ENCODE measurements around the gene UPK1B. TPM values are rescaled to one million over a fixed set of nuclear protein-coding genes. Genes with fewer than 3 reads are reported as not detected.

Gene UPK1B
- polyA plus RNA-seq, 3 donors = 0.22 to 2.1 (median 0.85) TPM

DNA sequence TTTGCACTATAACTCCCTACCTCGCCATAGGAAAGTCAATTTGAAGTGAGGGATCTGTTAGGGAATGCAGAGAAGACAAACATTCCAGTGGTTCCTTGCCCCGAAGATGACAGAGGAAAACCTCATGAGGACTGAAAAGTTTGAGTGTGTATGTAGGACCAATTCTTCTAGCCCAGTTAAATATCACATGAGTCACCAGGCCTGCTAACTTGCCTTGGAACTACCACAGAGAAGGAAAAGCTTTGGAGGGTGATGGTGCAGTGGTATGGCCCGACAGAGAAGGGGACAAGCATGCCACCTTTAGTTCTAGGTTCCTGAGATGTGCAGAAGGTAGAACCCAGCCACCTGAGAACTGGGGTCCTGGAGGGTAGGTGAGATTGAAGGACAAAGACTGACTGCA lies 2.6 kb upstream of the UPK1B start:
- H3K27ac ChIP-seq (ENCODE audit: low read depth, low read length) = no peak overlapping the region
- 80 to 87% (median 82%) methylated on average over 3 of the region's 3 CpGs for WGBS, 3 donors

DNA sequence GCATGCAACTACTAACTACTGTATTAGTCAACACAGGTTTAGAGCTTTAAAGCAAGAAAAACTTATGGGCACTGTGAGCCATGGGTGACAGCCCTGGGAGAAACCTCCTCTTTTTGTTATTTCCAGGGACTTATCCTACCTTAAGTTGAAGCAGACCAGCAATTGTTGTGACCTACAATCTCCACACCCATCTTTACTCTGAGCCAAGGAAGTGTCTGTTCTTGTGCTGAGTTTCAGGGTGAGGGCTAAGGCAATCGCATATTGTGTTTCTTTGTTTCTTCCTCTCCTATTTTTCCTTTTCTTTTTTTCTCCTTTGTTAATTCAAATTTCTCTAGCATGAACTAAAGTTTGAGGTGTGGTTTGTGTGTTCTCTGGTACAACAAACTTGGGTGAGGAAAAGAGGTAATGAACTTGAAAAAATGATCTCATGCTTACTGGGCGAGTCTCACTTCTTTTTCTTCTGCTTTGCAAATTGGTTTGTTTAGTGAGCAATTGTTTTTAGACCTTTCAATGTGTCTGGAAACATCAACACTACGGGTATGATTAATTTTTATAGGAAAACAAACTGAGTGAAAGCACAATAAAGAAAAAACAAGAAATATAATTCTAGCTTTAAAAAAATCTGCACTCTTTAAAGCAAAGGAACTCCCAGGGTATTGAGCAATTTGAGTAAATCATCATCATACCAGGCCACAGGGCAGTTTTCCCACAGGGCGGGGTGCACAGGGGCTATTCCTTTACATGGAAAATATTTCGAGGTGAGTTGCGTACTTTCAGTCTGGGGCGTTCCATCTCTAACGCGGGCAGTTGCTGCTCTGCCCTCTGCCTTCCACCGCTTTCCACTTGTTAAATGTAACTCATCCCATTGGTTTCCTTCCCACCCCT lies 2.7 kb downstream of the UPK1B start:
- no peak overlapping the region for H3K27ac ChIP-seq (ENCODE audit: low read depth, low read length)
- 42 to 80% (median 77%) methylated on average over 10 of the region's 10 CpGs for WGBS, 3 donors

DNA sequence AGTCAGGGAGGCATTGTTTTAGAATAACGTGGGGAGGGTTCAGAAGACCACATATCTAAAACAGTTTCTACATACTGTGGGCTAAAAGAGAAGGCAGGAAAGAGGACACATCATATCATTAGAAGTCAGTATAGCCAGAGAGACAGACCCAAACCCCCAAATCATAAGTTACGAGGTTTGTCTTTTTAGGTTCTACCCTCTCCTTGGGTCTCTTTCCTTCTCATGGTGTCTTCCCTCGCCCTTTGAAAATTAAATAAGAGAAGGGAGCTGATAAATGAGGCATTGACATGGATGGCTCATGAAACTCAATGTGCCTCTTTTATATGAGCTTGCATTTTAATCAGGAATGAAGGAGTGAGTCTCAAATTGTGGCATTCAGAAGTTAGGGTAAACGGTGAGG lies 3.4 kb downstream of the UPK1B start:
- no peak overlapping the region for H3K27ac ChIP-seq (ENCODE audit: low read depth, low read length)
- WGBS, 3 donors = 67 to 74% (median 72%) methylated on average over 4 of the region's 4 CpGs

DNA sequence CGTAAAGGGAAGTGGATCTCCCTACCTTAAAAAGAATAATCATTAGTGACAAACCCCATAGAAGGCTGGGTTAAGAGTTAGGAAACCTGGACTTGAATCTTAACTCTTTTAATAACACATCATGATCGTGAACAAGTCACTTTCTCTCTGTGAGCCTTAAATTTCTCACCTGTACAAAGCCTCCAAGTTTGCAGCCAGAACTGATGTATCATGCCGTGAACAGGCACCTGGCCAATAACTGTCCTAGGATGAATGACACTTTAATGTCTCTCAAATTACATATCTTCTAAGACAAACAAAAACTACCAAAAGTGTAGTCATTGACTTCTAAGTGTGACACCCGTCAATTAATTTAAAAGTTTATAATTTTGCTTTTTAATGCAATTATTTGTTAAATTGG lies 3.9 kb downstream of the UPK1B start:
- 77 to 79% (median 78%) methylated on average over 4 of the region's 4 CpGs for WGBS, 3 donors
- H3K27ac ChIP-seq (ENCODE audit: low read depth, low read length) = no peak overlapping the region

DNA sequence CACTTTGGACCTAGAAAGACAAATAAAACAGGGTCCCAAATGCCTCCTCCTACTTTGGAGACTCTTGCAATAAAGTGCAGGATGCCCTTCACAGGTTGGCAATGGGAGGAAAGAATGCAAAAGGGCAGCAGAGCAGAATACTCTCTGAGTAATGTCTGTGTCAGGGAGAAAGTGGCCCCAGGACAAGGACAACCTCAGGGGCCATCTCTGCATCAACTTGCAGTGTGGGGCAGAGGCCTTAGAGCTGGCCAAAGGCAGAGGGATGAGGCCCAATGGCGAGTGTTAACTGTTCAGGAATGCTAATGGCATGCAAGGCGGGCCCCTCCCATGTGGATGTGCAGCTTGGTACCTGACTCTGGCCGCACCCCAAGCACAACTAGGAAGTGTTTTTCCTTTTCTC lies 8.4 kb downstream of the UPK1B start:
- 66 to 80% (median 75%) methylated on average over 3 of the region's 3 CpGs for WGBS, 3 donors
- H3K27ac ChIP-seq (ENCODE audit: low read depth, low read length) = no peak overlapping the region

DNA sequence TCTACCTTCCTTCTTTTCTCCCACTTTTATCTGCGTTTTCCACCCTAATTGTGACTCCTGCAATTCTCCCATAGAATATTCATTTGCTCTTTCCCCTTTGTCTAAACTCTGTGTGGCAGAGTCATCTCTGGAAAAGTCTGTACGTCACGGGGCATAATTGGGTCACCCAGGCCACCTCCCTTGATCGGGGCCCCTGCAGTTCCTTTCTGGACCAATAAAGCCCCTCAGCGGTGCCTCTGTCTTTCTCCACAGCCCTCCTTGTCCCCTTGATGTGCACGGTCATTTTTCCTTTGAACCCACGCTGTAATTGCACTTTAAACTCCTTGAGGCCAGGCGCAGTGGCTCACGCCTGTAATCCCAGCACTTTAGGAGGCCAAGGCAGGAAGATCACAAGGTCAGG lies 10.7 kb downstream of the UPK1B start:
- WGBS, 3 donors = 79 to 95% (median 80%) methylated on average over 9 of the region's 9 CpGs
- no peak overlapping the region for H3K27ac ChIP-seq (ENCODE audit: low read depth, low read length)

DNA sequence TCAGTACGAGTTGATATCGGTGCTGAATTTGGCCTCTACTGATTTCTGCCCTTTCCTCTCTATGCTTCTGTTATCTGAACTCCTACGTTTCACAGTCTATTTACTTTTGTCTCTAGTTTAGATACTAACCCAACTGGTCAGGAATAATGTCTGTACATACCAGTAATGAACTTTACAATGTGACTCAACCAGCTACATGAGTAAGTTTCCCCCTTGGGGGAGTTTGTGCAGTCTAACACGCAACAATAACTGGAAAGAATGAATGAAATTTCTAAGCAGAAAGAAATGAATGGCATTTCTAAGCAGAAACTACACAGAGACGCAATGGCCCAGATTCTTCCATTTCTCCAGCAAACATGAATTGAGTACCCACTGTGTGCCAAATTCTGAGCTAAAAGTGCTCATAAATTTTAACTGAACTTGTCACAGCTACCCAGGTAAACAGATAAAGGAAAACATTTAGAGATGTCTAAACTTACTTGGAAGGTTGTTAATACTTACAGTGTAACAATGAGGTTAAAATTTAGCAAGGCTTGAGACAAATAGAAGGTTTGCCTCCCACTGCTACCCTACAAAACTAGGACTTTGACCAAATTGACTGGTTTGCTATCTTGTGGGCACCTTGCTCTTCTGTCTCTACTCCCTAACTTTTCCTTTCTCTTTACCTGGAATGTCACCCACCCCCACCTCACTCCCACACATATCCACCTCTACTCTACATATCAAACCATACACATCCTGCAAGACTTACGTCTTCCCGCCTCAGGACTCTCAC lies 11.6 kb downstream of the UPK1B start:
- no peak overlapping the region for H3K27ac ChIP-seq (ENCODE audit: low read depth, low read length)
- 70 to 89% (median 77%) methylated on average over 7 of the region's 7 CpGs for WGBS, 3 donors

DNA sequence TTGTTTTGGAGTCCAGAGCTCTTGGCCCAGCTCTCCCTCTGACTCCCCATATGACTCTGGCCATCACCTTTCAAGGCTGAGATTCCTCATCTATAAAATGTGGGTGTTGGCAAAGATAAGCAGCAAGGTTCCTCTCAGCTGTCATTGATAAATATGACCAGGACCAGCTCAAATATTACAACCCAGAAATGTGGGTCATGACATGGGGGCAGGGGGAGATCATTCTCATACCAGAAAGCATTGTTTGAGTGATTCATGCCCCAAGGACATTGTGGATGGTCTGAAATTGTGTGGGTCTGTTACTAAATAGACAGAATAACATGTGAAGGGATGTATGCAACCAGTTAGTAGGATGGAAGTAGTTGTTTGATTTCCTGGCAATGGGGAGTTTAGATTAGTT lies 13.9 kb downstream of the UPK1B start:
- no peak overlapping the region for H3K27ac ChIP-seq (ENCODE audit: low read depth, low read length)

DNA sequence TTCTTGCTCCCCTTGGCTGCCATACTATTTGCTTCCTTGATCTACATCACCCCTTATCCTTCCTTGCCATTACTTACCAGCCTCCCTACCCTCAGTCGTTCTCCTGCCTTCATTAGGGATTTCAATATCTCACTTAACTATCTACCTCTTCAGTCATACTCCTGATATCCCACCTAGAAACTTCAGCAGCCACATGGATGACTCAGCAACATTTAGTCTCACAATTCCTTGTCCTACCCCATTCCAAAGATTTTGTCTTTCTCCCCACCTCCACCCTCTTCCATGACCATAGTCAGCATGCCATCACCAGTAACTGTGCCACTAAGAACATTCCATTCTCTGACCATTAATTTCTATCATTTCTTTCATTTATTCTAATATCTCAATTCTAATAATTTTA lies 18.4 kb downstream of the UPK1B start:
- 67 to 84% (median 74%) methylated on average over 1 of the region's 1 CpG for WGBS, 3 donors
- no peak overlapping the region for H3K27ac ChIP-seq (ENCODE audit: low read depth, low read length)

DNA sequence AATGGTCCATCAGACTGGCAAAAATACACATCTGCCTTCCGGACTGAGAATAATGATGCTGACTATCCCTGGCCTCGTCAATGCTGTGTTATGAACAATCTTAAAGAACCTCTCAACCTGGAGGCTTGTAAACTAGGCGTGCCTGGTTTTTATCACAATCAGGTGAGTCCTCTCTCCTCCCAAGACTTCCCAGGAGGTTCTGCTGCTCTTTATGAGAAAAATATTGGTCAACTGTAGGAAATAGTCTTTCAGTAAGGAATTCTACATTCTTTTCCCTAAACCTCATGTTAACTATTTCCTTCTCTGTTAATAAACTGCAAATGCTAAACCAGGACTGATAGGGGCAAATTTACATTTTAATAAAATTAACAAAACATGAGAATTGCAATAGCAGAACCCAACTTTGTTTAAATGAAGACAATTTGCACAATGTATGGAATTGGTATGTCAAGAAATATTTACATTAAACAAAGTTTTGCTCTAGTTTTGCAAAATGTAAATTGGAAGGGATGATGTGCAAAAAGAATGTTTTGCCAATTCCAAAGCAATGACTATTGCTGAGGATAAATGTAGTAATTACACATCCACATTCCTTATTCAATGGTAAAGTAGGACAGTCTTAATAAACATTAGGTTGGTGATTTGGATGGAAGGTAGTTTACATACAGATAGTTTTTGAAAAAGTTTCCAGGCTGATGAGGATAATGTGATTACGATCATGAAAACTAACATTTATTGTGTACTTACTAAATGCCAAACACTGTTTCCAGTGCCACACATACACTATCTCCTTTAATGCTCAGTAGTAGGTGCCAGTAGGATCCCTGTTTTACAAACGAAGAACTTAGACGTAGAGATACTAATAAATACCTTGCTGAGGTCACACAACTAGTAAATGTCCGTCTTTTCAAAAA lies 21.1 kb downstream of the UPK1B start:
- no peak overlapping the region for H3K27ac ChIP-seq (ENCODE audit: low read depth, low read length)
- 69 to 82% (median 80%) methylated on average over 7 of the region's 7 CpGs for WGBS, 3 donors

DNA sequence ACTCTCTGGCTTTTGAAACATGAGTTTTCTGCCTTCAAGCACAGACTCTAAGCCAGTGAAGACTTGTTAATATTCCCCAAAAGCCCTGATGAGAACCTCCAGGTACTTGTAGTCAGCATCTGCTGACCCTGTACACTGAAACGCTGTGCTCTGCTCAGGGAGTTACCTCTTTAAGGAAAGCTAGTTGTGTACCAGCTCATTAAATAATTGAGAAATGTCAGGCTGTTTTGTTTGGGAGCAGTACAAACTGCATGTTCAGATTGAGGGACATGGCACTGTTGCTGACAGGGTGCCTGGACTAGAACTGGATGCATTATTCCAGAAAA lies 21.7 kb downstream of the UPK1B start:
- 57 to 76% (median 65%) methylated on average over 1 of the region's 1 CpG for WGBS, 3 donors
- H3K27ac ChIP-seq (ENCODE audit: low read depth, low read length) = no peak overlapping the region

DNA sequence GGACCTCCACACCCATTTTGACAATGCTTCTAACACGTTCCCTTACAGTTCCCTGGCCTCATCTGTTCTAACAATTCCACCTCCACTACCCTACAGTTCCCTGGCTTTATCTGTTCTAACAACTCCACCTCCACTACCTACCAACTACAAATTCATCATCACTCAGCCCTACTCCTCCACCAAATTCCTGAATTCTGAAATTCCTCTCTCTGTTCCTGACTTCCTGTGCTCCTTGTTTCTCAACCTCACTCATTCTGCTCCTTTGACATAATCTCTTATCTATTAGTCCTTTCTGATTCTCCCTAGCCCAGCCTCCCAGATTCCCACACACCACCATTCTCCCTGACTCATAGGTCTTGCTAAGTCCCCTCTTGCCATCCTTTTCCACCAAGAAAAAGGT lies 22.5 kb downstream of the UPK1B start:
- 68 to 79% (median 76%) methylated on average over 1 of the region's 1 CpG for WGBS, 3 donors

DNA sequence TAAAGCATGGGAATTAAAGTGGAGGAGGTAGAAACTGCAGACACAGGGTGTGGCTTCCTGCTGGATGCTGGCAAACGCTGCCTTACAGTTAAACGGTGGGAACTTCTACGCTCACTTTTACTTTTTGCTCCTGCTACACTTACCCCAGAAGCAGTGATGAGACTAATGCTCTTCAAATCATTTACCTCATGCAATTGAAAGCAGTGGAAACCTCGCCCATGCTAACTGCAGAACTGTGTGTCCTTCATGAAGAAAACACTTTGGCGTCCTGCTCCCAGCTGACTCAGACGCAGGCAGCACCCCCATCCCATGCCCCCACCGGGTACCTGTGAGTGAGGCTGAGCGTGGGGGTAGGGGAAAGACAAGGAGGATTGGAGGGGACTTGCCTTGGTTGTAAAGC lies 31.8 kb downstream of the UPK1B start:
- H3K27ac ChIP-seq (ENCODE audit: low read depth, low read length) = no peak overlapping the region
- 41 to 52% (median 51%) methylated on average over 8 of the region's 8 CpGs for WGBS, 3 donors

More for the DNA sequence above, 22.5 kb downstream of the UPK1B start:
- H3K27ac ChIP-seq (ENCODE audit: low read depth, low read length) = no peak overlapping the region

DNA sequence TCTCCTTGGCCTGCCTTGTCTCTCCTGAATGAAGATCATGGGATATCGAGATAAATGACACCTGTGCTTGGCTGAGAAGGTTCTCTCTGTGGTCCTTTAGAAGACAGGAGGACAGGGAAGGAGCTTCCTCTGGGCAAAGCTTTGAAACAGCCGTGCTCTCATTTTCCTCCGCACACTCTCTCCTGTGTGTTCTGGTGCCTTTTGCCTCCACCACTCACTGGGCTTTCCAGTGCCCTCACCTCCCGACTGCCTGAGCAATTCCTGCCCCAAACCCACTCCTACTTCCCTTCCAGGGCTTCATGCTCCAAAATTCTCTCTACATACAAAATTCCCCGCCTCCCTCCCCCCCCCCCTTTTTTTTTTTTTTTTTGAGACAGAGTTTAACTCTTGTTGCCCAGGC lies 32.3 kb downstream of the UPK1B start:
- no peak overlapping the region for H3K27ac ChIP-seq (ENCODE audit: low read depth, low read length)
- 74 to 87% (median 75%) methylated on average over 5 of the region's 5 CpGs for whole genome bisulfite sequencing, 3 donors

DNA sequence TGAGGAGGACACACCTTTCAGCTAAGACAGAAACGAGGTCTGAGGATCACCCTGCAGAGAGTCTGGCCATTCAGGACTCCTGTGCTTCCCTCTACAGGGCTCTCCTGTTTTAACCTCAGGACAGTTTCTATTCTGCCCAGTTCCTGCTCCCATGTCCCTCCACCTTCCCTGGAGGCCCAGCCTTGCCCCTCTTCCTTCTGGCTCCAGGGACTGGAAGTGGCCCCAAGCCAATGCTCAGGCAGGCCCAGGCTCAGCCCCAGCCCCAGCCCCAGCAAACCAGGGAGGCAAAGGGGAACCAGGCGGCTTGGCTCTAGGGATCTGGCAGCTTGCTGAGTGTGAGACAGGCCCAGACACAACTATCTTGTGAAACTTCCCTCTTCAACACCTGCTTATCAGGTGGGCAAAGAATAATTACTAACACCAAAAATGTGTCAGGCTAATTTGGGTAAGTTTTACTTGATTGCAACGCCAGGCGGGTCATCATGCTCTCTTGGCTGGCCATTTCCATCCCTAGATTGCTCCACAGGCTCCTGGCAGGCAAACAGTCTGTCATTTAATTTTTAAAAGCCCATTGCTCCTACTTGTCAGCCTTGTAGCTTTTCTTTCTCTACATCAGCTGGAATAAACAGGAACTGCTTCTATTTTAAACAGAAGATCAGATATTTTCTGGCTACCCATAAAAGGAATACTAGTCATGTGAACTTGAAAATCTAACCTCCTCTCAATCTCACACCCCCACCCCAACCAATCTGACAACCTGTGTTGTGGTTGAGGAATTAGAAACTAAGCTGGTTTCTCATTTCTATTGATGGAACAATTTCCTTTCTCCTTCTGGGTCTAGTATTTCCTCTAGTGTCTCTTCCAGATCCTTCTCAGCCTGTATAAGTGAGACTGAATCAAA lies 33.5 kb downstream of the UPK1B start:
- 51 to 69% (median 57%) methylated on average over 4 of the region's 4 CpGs for WGBS, 3 donors
- H3K27ac ChIP-seq (ENCODE audit: low read depth, low read length) = no peak overlapping the region

DNA sequence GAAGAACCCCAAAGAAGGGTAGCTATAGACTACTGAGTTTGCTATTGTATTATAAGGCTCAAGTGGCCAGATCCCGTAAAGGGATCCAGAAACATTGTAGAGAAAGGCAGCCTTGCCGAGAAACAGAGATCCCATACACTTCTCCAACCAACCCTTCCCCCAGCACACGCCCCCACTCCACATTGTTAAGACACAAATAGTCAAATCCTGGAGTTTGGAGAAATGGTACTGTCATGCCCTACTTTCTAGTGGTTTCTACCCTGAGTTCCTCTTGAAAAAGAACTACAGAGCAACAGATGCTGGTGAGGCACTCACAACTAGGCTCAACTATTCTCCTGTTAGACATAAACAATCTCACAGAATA lies 34.1 kb downstream of the UPK1B start:
- WGBS, 3 donors = 83 to 91% (median 87%) methylated on average over 3 of the region's 3 CpGs
- no peak overlapping the region for H3K27ac ChIP-seq (ENCODE audit: low read depth, low read length)

DNA sequence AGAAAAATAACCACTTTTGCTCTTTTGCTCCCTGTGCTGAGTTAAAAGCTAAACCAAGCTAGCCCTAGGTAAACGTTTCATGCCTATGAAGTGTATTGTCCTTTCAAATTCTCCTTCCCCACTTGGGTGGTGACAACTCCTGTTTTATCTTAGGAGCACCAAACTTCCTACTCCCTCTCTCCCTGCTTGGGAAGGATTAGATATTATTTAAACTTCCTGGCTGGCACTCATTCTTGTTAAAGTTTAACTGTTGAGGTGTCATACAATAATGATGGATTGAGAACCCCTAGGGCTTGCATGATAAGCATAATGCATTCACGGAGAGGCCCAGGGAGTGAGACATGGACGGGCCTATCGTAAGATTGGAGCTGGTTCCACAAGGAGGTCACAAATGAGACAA lies 37.8 kb downstream of the UPK1B start:
- 24 to 48% (median 45%) methylated on average over 4 of the region's 4 CpGs for WGBS, 3 donors
- H3K27ac ChIP-seq (ENCODE audit: low read depth, low read length) = no peak overlapping the region

DNA sequence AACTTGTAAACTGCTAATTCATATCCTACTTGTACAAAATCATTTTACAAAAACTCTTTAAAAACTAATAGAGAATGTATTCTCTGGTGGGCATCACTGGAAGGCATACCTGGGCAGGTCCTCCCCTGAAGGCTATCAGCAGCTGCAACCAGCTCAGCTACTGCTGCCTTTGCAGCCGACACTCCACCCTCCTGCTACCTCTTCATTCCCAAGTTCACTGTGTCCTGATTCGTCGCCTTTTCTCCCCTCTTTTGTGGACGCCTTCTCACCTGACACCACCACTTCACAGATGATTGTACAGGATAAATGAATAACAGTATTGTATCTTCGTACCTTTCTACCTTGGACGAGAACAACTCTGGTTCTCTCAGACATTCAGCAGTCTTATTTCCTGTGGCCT lies 38.4 kb downstream of the UPK1B start:
- WGBS, 3 donors = 73 to 95% (median 95%) methylated on average over 6 of the region's 6 CpGs
- H3K27ac ChIP-seq (ENCODE audit: low read depth, low read length) = no peak overlapping the region

Data from adipose tissue (tissue), 3 donors.